Liver (tissue), 9 donors: ENCODE measurements around the gene DCN. TPM values are rescaled to one million over a fixed set of nuclear protein-coding genes. Genes with fewer than 3 reads are reported as not detected.

Experiments
- DNase-seq: peaks from one replicate; pipeline ENCODE4 v3.0.0-alpha.2; 2017; ENCODE audit warnings: low spot score
- H3K27ac ChIP-seq, 2 donors: one replicate each; pipeline ENCODE4 v1.7.0; 2013; ENCODE audit warnings: inconsistent platforms in 2 of 2, low read length in 2 of 2, control low read depth in 1 of 2, low read depth in 1 of 2, mild to moderate bottlenecking in 1 of 2
- H3K27me3 ChIP-seq, 4 donors: one replicate each; pipeline versions ENCODE4 v1.6.1 to v1.7.0; 2013; ENCODE audit warnings: low read length in 3 of 4, inconsistent platforms in 1 of 4, mild to moderate bottlenecking in 1 of 4, moderate library complexity in 1 of 4; ENCODE audit not compliant: control insufficient read depth in 4 of 4, insufficient read depth in 4 of 4
- H3K36me3 ChIP-seq, 4 donors: one replicate each; pipeline versions ENCODE4 v1.6.1 to v1.7.0; 2013; ENCODE audit warnings: low read length in 3 of 4, mild to moderate bottlenecking in 3 of 4, low read depth in 1 of 4, moderate library complexity in 1 of 4; ENCODE audit not compliant: control insufficient read depth in 4 of 4, insufficient read depth in 3 of 4
- H3K4me1 ChIP-seq, 4 donors: one replicate each; pipeline versions ENCODE4 v1.6.1 to v1.7.0; 2013; ENCODE audit warnings: low read length in 3 of 4, mild to moderate bottlenecking in 3 of 4, moderate library complexity in 1 of 4; ENCODE audit not compliant: control insufficient read depth in 4 of 4, insufficient read depth in 4 of 4
- H3K4me3 ChIP-seq, 3 donors: one replicate each; pipeline versions ENCODE4 v1.6.1 to v1.7.0; 2013; ENCODE audit warnings: low read length in 3 of 3, control low read depth in 1 of 3, low read depth in 1 of 3, mild to moderate bottlenecking in 1 of 3
- H3K9ac ChIP-seq, 2 donors: one replicate each; pipeline ENCODE4 v1.7.0; 2013; ENCODE audit warnings: low read length in 2 of 2, mild to moderate bottlenecking in 2 of 2, moderate library complexity in 2 of 2, control low read depth in 1 of 2, low read depth in 1 of 2
- H3K9me3 ChIP-seq, 4 donors: one replicate each; pipeline versions ENCODE4 v1.6.1 to v1.7.0; 2013; ENCODE audit warnings: low read length in 3 of 4; ENCODE audit not compliant: control insufficient read depth in 4 of 4
- EGR1 ChIP-seq, 2 donors: IDR thresholded peaks; 2 replicates each; pipeline ENCODE4 v1.6.1; 2016 to 2018; ENCODE audit warnings: antibody characterized with exemption in 2 of 2, low read depth in 2 of 2
- FOXA1 ChIP-seq: IDR thresholded peaks from 2 replicates; pipeline ENCODE4 v1.6.1; 2016; ENCODE audit warnings: antibody characterized with exemption
- FOXA2 ChIP-seq: IDR thresholded peaks from 2 replicates; pipeline ENCODE4 v1.6.1; 2016; ENCODE audit warnings: antibody characterized with exemption
- GABPA ChIP-seq, 2 donors: IDR thresholded peaks in 1 of 2; conservative IDR thresholded peaks in 1 of 2; 2 replicates each; pipeline ENCODE4 v1.6.1; 2016; ENCODE audit warnings: antibody characterized with exemption in 2 of 2, mild to moderate bottlenecking in 1 of 2, moderate library complexity in 1 of 2
- HNF4G ChIP-seq: IDR thresholded peaks from 2 replicates; pipeline ENCODE4 v1.6.1; 2016; ENCODE audit warnings: antibody characterized with exemption
- JUND ChIP-seq, 2 donors: IDR thresholded peaks; 2 replicates each; pipeline ENCODE4 v1.6.1; 2016; ENCODE audit warnings: antibody characterized with exemption in 2 of 2
- NR2F2 ChIP-seq: IDR thresholded peaks from 2 replicates; pipeline ENCODE4 v1.6.1; 2016; ENCODE audit warnings: antibody characterized with exemption
- RAD21 ChIP-seq, 2 donors: IDR thresholded peaks; 2 replicates each; pipeline ENCODE4 v1.6.1; 2016; ENCODE audit warnings: antibody characterized with exemption in 2 of 2, mild to moderate bottlenecking in 2 of 2
- RXRA ChIP-seq, 2 donors: IDR thresholded peaks; 2 replicates each; pipeline ENCODE4 v1.6.1; 2017 to 2018; ENCODE audit warnings: antibody characterized with exemption in 2 of 2, mild to moderate bottlenecking in 1 of 2
- SP1 ChIP-seq: IDR thresholded peaks from 2 replicates; pipeline ENCODE4 v1.6.1; 2018; ENCODE audit warnings: antibody characterized with exemption, mild to moderate bottlenecking
- YY1 ChIP-seq: IDR thresholded peaks from 2 replicates; pipeline ENCODE4 v1.6.1; 2016; ENCODE audit warnings: antibody characterized with exemption, mild to moderate bottlenecking
- WGBS: extraction: QIAGEN DNeasy Blood & Tissue Kit; methylation state at CpG from one replicate; pipeline ENCODE4 v1.1.7; 2013; 5-methylcytosine and 5-hydroxymethylcytosine counted together
- polyA plus RNA-seq, 2 donors: library from polyadenylated mRNA; stranded (reverse) in 1 of 2; unstranded in 1 of 2; fragments of 200-250 nt in 1 of 2; fragments of >200 nt in 1 of 2; fragmentation: Nextera tagmentation in 1 of 2; extraction: Ambion mirVana in 1 of 2; gene quantifications; one replicate each; pipeline versions ENCODE4 v1.2.1 to v1.2.3, GENCODE V29; 2013 to 2015
- total RNA-seq, 2 donors: library from RNA; depleted of rRNA; stranded (reverse); fragments of >200 nt; gene quantifications; one replicate each; pipeline ENCODE4 v1.2.3, GENCODE V29; 2014
- TF ChIP-seq, protein P1 (sequence below): IDR thresholded peaks from 2 replicates; pipeline ENCODE4 v1.6.1; 2016; ENCODE audit warnings: antibody characterized with exemption
- TF ChIP-seq, protein P2 (sequence below): IDR thresholded peaks from 2 replicates; pipeline ENCODE4 v1.6.1; 2016; ENCODE audit warnings: antibody characterized with exemption, mild to moderate bottlenecking
- TF ChIP-seq, protein P3 (sequence below): fragments of 150-350 bp; IDR thresholded peaks from 2 replicates; pipeline ENCODE4 v1.5.1; 2017; ENCODE audit warnings: improper control_type of control experiment, low read depth, low read length; ENCODE audit not compliant: missing input control
- TF ChIP-seq, protein P4 (sequence below): IDR thresholded peaks from 2 replicates; pipeline ENCODE4 v1.6.1; 2016; ENCODE audit warnings: antibody characterized with exemption
- TF ChIP-seq, protein P5 (sequence below): IDR thresholded peaks from 2 replicates; pipeline ENCODE4 v1.6.1; 2016; ENCODE audit warnings: antibody characterized with exemption
- donor health status: healthy.
- donor health status: healthy.
- donor health status: healthy.
- donor health status: healthy.
- donor health status: healthy.

Gene DCN
- total and polyA plus RNA-seq, 4 donors: 74.9 to 148 (median 98.6) TPM

DNA sequence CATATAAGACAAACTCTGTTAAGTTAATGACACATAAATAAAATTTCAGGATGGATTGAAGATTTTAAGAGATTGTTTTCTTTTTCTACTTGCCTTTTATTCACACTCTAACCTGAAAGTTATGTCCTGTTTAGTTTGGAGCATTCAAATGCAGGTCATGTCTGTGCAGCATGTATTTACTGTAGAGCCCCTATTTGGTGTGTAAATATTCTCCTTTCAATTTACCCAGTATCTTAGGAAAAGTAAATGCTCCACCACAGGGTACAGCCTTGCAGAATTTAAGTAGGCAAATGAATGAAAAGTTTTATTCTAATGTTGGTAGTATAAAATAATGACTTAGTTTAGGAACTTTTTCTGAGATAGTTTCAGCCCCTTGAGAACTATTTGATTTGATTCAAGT lies 6.2 kb upstream of the DCN start:
- Histone ChIP-seq H3K36me3 (no peaks in the 10 kb centered on the region), H3K27ac (no peak overlapping the region), H3K9ac (no peak overlapping the region), H3K4me1 (no peaks in the 10 kb centered on the region), H3K27me3 (no peaks in the 10 kb centered on the region), H3K4me3 (no peak overlapping the region), H3K9me3 (no peaks in the 10 kb centered on the region)
- no peak for DNase-seq
- TF ChIP-seq, protein P1, sequence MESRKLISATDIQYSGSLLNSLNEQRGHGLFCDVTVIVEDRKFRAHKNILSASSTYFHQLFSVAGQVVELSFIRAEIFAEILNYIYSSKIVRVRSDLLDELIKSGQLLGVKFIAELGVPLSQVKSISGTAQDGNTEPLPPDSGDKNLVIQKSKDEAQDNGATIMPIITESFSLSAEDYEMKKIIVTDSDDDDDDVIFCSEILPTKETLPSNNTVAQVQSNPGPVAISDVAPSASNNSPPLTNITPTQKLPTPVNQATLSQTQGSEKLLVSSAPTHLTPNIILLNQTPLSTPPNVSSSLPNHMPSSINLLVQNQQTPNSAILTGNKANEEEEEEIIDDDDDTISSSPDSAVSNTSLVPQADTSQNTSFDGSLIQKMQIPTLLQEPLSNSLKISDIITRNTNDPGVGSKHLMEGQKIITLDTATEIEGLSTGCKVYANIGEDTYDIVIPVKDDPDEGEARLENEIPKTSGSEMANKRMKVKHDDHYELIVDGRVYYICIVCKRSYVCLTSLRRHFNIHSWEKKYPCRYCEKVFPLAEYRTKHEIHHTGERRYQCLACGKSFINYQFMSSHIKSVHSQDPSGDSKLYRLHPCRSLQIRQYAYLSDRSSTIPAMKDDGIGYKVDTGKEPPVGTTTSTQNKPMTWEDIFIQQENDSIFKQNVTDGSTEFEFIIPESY: no peak
- TF ChIP-seq FOXA1 (no peak), RAD21 (IDR thresholded peaks at IDR 0.05) (no peak), EGR1 (IDR thresholded peaks at IDR 0.05; ENCODE audit: low read depth in 2 of 2) (no peak), HNF4G (no peak), FOXA2 (no peak), RXRA (IDR thresholded peaks at IDR 0.05) (no peak), NR2F2 (no peak)
- TF ChIP-seq, protein P2, sequence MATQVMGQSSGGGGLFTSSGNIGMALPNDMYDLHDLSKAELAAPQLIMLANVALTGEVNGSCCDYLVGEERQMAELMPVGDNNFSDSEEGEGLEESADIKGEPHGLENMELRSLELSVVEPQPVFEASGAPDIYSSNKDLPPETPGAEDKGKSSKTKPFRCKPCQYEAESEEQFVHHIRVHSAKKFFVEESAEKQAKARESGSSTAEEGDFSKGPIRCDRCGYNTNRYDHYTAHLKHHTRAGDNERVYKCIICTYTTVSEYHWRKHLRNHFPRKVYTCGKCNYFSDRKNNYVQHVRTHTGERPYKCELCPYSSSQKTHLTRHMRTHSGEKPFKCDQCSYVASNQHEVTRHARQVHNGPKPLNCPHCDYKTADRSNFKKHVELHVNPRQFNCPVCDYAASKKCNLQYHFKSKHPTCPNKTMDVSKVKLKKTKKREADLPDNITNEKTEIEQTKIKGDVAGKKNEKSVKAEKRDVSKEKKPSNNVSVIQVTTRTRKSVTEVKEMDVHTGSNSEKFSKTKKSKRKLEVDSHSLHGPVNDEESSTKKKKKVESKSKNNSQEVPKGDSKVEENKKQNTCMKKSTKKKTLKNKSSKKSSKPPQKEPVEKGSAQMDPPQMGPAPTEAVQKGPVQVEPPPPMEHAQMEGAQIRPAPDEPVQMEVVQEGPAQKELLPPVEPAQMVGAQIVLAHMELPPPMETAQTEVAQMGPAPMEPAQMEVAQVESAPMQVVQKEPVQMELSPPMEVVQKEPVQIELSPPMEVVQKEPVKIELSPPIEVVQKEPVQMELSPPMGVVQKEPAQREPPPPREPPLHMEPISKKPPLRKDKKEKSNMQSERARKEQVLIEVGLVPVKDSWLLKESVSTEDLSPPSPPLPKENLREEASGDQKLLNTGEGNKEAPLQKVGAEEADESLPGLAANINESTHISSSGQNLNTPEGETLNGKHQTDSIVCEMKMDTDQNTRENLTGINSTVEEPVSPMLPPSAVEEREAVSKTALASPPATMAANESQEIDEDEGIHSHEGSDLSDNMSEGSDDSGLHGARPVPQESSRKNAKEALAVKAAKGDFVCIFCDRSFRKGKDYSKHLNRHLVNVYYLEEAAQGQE: no peak

DNA sequence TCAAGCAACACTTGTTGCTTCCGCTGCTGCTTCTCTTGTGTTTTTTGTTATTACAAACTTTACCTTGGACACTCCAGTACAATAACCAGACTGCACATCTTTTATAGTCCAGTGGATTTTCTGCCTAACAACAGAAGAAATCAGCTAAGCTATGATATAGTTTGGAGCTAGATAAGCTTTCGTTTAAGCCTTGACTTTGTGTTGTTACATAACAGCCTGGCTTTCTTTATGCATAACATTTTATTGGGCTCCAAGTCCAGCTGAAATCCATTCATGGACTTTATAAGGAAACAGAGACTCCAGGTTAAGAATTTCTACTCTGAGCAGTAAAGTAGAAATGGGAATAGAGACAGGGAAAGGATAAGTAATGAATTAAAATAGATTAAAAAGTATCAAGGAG lies 3.5 kb upstream of the DCN start:
- no peaks in the 10 kb centered on the region for H3K4me1 ChIP-seq
- H3K9ac ChIP-seq: no peak overlapping the region
- no peaks in the 10 kb centered on the region for H3K36me3 ChIP-seq
- DNase-seq: no peak
- no peaks in the 10 kb centered on the region for H3K27me3 ChIP-seq
- 68% methylated on average over 2 of the region's 2 CpGs for WGBS
- H3K4me3 ChIP-seq: no peak overlapping the region
- TF ChIP-seq, protein P3, sequence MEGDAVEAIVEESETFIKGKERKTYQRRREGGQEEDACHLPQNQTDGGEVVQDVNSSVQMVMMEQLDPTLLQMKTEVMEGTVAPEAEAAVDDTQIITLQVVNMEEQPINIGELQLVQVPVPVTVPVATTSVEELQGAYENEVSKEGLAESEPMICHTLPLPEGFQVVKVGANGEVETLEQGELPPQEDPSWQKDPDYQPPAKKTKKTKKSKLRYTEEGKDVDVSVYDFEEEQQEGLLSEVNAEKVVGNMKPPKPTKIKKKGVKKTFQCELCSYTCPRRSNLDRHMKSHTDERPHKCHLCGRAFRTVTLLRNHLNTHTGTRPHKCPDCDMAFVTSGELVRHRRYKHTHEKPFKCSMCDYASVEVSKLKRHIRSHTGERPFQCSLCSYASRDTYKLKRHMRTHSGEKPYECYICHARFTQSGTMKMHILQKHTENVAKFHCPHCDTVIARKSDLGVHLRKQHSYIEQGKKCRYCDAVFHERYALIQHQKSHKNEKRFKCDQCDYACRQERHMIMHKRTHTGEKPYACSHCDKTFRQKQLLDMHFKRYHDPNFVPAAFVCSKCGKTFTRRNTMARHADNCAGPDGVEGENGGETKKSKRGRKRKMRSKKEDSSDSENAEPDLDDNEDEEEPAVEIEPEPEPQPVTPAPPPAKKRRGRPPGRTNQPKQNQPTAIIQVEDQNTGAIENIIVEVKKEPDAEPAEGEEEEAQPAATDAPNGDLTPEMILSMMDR: no peak
- no peak for TF ChIP-seq YY1
- TF ChIP-seq FOXA2: no peak
- TF ChIP-seq, protein P4, sequence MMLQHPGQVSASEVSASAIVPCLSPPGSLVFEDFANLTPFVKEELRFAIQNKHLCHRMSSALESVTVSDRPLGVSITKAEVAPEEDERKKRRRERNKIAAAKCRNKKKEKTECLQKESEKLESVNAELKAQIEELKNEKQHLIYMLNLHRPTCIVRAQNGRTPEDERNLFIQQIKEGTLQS: no peak
- TF ChIP-seq JUND (IDR thresholded peaks at IDR 0.05): no peak
- TF ChIP-seq, protein P1: no peak
- TF ChIP-seq GABPA (IDR thresholded peaks at IDR 0.05 in 1 of 2, conservative IDR thresholded peaks at IDR 0.05 in 1 of 2): no peak
- no peak for TF ChIP-seq SP1
- no peak for TF ChIP-seq HNF4G
- no peak for TF ChIP-seq RXRA (IDR thresholded peaks at IDR 0.05)
- TF ChIP-seq EGR1 (IDR thresholded peaks at IDR 0.05; ENCODE audit: low read depth in 2 of 2): no peak
- no peak for TF ChIP-seq FOXA1
- TF ChIP-seq, protein P5, sequence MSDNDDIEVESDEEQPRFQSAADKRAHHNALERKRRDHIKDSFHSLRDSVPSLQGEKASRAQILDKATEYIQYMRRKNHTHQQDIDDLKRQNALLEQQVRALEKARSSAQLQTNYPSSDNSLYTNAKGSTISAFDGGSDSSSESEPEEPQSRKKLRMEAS: no peak
- TF ChIP-seq, protein P2: no peak
- H3K9me3 ChIP-seq: no peaks in the 10 kb centered on the region
- no peak overlapping the region for H3K27ac ChIP-seq
